Stimulated activated CD4-positive, alpha-beta T cell treated with anti-CD3 and anti-CD28 coated beads, Interleukin-4, amount 100 ng/mL, for 24 hours (primary cell): Measurements from ENCODE around the gene NPHP1.
"Not testable (repeated sequence)": the region's sequence is repeated elsewhere in the genome, so short reads cannot be mapped to it uniquely, and the experiment has no call there.

Experiments
- DNase-seq: peaks from one replicate; pipeline ENCODE4 v3.0.0-alpha.2; 2020

The NPHP1 gene

GRCh38 chr2:110101901-110102803 is 102.7 kb downstream of the NPHP1 start:
- DNase-seq, result no peak

DNA sequence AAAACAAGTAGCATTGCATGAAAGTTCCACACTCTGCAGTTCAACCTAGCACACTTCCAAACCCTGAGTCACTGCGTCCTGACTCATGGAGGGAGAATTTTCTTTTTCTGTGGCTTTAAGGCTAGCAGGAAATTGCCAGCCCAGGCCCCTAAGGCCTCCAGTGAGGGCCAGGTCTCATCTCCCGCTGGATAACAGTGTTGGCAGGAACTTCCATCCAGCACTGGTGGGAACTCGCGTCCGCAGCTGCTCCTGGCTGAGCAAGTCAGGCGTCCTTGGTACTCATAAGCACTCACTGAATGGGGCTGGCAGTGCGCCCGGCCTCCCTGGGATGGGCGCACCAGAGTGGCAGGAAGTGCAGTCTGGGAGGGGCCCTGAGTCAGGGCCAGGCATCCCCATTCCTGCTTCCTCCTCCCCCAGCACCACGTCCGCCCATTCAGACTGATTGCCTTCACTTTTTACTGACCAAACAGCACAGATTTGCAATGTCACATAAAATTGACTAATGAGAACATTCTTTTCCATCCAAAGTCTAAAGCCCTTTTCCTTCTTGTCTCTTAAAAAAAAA is 103.5 kb downstream of the NPHP1 start:
- no peak for DNase-seq

DNA sequence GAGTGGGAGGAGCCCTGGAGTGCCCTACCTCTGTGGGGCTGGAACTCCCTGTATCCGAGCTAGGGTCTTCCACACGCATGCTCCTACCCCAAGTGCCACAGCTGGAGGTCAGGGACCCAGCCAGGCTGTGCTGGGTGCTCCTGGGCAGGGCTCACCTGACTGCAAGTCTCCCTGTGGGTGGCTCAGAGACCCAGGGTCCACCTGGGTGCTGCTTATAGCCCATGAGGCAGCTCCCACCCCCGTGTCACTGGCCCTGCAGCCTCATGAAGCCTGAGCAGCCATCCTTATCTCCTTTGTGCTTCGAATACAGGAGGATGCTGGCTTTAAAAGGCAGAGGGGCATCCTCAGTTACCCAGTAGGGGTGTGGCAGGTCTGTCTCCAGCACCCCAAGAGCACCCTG is 103.9 kb downstream of the NPHP1 start:
- DNase-seq, result not testable (repeated sequence)

GRCh38 chr2:110100480-110100879 is 104.3 kb downstream of the NPHP1 start:
- DNase-seq, result no peak

- DNase-seq, result no peak
These were observed 105.2 kb downstream of the NPHP1 start for GRCh38 chr2:110099471-110100225.

DNA sequence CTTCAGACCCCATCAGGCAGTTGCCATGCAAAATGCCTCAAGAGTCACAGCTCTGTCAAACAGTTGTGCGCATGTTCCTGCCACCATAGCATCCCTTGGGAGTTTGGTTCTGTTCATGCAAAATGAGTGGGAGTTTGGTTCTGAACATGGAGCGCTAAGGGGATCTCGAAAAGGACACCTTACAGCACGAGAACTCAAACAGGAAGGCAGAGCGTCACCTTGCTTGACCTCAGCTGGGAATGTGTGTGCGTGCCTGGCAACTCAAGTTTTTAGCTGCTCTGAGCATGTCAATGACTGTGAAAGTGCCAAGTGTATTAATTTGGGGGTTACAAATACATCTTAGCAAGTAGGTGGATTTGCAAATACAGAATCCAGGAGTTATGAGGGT is 105.8 kb downstream of the NPHP1 start:
- no peak for DNase-seq

- DNase-seq, result no peak
These were observed 107.2 kb downstream of the NPHP1 start for GRCh38 chr2:110097506-110098220.

GRCh38 chr2:110095994-110096633 is 108.7 kb downstream of the NPHP1 start:
- no peak for DNase-seq

DNA sequence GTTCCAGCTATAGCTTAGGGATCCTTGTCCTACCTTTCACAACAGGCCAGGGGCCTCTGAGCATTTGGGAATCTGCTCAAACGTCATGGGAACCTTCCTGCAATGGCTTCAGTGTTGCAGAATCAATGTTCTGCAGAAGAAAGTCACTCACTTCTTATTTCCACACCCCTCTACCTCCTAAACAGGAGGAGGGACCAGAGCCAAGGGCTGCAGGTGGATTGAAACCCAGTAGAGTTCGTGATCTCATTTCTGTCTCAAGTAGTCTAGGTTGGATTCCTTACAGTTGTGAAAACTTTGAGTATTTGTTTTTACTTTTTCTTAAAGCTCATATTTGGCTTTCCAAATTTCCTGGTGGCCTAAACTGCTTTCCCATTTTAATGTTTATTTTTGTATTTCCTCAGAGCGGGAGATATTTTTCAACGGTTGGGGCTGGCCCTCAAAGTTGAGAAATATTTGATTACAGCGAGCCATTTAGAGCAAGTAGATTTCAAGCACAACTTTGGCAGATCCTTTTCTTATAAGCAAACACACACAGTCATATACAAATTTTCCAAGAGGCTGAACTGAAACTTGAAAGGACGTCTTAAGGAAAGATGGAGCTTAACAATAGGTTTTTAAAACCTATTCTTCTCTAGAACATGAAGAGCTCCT is 109.8 kb downstream of the NPHP1 start:
- not testable (repeated sequence) for DNase-seq

- DNase-seq, result not testable (repeated sequence)
These were observed 110.9 kb downstream of the NPHP1 start for GRCh38 chr2:110093924-110094323.

GRCh38 chr2:110090164-110090563 is 114.6 kb downstream of the NPHP1 start:
- DNase-seq, result not testable (repeated sequence)

GRCh38 chr2:110083757-110084156 is 121.1 kb downstream of the NPHP1 start:
- not testable (repeated sequence) for DNase-seq

GRCh38 chr2:110083162-110083561 is 121.7 kb downstream of the NPHP1 start:
- DNase-seq, result not testable (repeated sequence)

DNA sequence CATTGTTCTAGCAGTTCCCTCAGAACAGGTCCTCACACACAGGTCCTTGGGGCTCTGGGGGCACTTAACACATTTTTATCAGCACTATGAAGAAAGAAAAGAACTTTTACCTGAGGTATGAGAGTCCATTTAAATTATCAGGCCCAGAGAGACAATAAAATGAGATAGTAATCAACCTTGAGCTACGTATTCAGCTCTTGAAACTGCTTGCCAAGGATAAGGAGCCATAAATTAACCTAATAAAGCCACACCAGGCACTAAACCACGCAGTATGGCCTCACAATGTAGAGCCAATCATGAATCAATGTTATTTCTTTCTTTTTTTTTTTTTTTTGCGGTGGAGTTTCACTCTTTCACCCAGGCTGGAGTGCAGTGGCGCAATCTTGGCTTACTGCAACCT is 126.7 kb downstream of the NPHP1 start:
- DNase-seq, result not testable (repeated sequence)

GRCh38 chr2:110075896-110076295 is 128.9 kb downstream of the NPHP1 start:
- not testable (repeated sequence) for DNase-seq
